CD4-positive, alpha-beta T cell (primary cell): ENCODE measurements around the gene NPNT. TPM values are rescaled to one million over a fixed set of nuclear protein-coding genes. Genes with fewer than 3 reads are reported as not detected.

Source experiments
- ATAC-seq: fragments of 200-7000 bp; cut with Tn5 transposase; one replicate; pipeline ENCODE4 v1.10.0; 2022; ENCODE audit warnings: mild to moderate bottlenecking; ENCODE audit not compliant: poor library complexity
- CTCF ChIA-PET: fragments of 350-600 bp; sonication (Branson Sonifier 250); formaldehyde crosslinking; loops from one replicate; lab custom pipeline; 2021; ENCODE audit warnings: antibody characterized with exemption, inconsistent platforms; lab: Charles Lee
- POLR2A ChIA-PET: fragments of 350-600 bp; sonication (Branson Sonifier 250); formaldehyde crosslinking; loops from one replicate; lab custom pipeline; 2021; ENCODE audit warnings: antibody characterized with exemption, inconsistent platforms; lab: Charles Lee
- DNase-seq, 14 experiments: peaks; one replicate each; pipeline ENCODE4 v3.0.0-alpha.2; 2013 to 2020; ENCODE audit warnings: mixed read lengths in 2 of 14
- H3K27ac ChIP-seq, 2 donors: one replicate each; pipeline versions ENCODE4 v1.5.1 to v1.7.0; 2013; ENCODE audit warnings: low read length in 2 of 2, low read depth in 1 of 2, mild to moderate bottlenecking in 1 of 2
- H3K27me3 ChIP-seq, 2 experiments: 1 replicate in 1 of 2; 2 replicates in 1 of 2; pipeline versions ENCODE4 v1.6.1 to v1.7.0; 2013; ENCODE audit warnings: low read length in 2 of 2, control low read depth in 1 of 2, mild to moderate bottlenecking in 1 of 2, moderate library complexity in 1 of 2; ENCODE audit not compliant: insufficient read depth in 2 of 2, control insufficient read depth in 1 of 2
- H3K36me3 ChIP-seq: one replicate; pipeline ENCODE4 v1.6.1; 2013; ENCODE audit warnings: low read length, control low read depth; ENCODE audit not compliant: insufficient read depth
- H3K4me1 ChIP-seq: one replicate; pipeline ENCODE4 v1.6.1; 2013; ENCODE audit warnings: low read length, control low read depth; ENCODE audit not compliant: insufficient read depth
- H3K4me3 ChIP-seq: one replicate; pipeline ENCODE4 v1.5.1; 2013; ENCODE audit warnings: mild to moderate bottlenecking, low read length, moderate library complexity
- H3K9me3 ChIP-seq, 2 experiments: 1 replicate in 1 of 2; 2 replicates in 1 of 2; pipeline versions ENCODE4 v1.6.1 to v1.7.0; 2013; ENCODE audit warnings: low read length in 2 of 2, mild to moderate bottlenecking in 2 of 2, control low read depth in 1 of 2, moderate library complexity in 1 of 2; ENCODE audit not compliant: control insufficient read depth in 1 of 2, insufficient read depth in 1 of 2
- H3K27ac Mint-ChIP-seq: one replicate; pipeline ENCODE4 v1.8.0; 2020; ENCODE audit warnings: mixed read lengths
- H3K27me3 Mint-ChIP-seq: one replicate; pipeline ENCODE4 v1.8.0; 2021; ENCODE audit warnings: mixed read lengths
- H3K36me3 Mint-ChIP-seq: one replicate; pipeline ENCODE4 v1.8.0; 2021; ENCODE audit warnings: low read depth, mixed read lengths
- H3K4me1 Mint-ChIP-seq: one replicate; pipeline ENCODE4 v1.8.0; 2021; ENCODE audit warnings: low read depth, mixed read lengths
- H3K4me3 Mint-ChIP-seq: one replicate; pipeline ENCODE4 v1.8.0; 2020; ENCODE audit warnings: mild to moderate bottlenecking, mixed read lengths
- H3K9me3 Mint-ChIP-seq: one replicate; pipeline ENCODE4 v1.8.0; 2020; ENCODE audit warnings: mixed read lengths
- intact Hi-C, 2 experiments: fragments of 100-400 bp; cut with DNase I in 1 of 2; cut with micrococcal nuclease in 1 of 2; formaldehyde crosslinking; loops; one replicate each; pipeline versions ENCODE4 v1.15.1 to v1.9.0; 2023 to 2025; cut with DNase I, micrococcal nuclease
- total RNA-seq, 174 experiments: library from RNA in 2 of 174; stranded (reverse) in 2 of 174; gene quantifications; one replicate each; pipeline ENCODE4 v1.2.3 and lab custom pipeline; 2021 to 2026
- TF ChIP-seq, protein P1 (sequence below): fragments of 200-600 bp; IDR thresholded peaks from one replicate; pipeline ENCODE4 v1.8.0; 2022; ENCODE audit warnings: antibody characterized with exemption, mild to moderate bottlenecking

NPNT gene
- total RNA-seq, 2 experiments from 2014 or later = not detected

- H3K36me3 ChIP-seq = no peaks in the 10 kb centered on the region
- Mint-ChIP-seq H3K36me3 (no peaks in the 10 kb centered on the region), H3K4me1 (no peaks in the 10 kb centered on the region), H3K27ac (no peak overlapping the region), H3K27me3 (peaks cover 11% of the 10 kb centered on the region), H3K4me3 (no peak overlapping the region), H3K9me3 (no peaks in the 10 kb centered on the region)
- no peaks in the 10 kb centered on the region for H3K4me1 ChIP-seq
- H3K27ac ChIP-seq = no peak overlapping the region
- ChIA-PET CTCF (no interaction called here), POLR2A (no interaction called here)
- H3K4me3 ChIP-seq = no peak overlapping the region
- H3K9me3 ChIP-seq = no peaks in the 10 kb centered on the region
- DNase-seq = no peak
- intact Hi-C loops = no loop called here
- no peak for ATAC-seq
- no peaks in the 10 kb centered on the region for H3K27me3 ChIP-seq
- TF ChIP-seq, protein P1, sequence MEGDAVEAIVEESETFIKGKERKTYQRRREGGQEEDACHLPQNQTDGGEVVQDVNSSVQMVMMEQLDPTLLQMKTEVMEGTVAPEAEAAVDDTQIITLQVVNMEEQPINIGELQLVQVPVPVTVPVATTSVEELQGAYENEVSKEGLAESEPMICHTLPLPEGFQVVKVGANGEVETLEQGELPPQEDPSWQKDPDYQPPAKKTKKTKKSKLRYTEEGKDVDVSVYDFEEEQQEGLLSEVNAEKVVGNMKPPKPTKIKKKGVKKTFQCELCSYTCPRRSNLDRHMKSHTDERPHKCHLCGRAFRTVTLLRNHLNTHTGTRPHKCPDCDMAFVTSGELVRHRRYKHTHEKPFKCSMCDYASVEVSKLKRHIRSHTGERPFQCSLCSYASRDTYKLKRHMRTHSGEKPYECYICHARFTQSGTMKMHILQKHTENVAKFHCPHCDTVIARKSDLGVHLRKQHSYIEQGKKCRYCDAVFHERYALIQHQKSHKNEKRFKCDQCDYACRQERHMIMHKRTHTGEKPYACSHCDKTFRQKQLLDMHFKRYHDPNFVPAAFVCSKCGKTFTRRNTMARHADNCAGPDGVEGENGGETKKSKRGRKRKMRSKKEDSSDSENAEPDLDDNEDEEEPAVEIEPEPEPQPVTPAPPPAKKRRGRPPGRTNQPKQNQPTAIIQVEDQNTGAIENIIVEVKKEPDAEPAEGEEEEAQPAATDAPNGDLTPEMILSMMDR = no peak
Observed at GRCh38 chr4:105967058-105967658, 71.9 kb downstream of the NPNT start.

DNA sequence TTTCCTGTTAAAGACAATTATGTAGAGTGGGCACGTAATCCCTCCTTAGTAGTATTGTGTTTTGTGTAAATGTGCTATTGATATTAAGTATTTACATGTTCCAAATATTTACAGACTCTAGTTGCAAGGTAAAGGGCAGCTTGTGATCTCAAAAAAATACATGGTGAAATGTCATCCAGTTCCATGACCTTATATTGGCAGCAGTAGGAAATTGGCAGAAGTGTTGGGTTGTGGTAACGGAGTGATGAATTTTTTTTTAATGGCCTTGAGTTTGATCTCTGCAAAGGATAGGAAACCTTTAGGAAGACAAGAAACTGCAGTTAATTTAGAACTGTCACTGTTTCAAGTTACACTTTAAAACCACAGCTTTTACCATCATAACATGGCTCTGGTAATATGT lies 74.3 kb downstream of the NPNT start:
- ChIA-PET CTCF (no interaction called here), POLR2A (no interaction called here)
- Histone ChIP-seq H3K4me1 (no peaks in the 10 kb centered on the region), H3K27ac (no peak overlapping the region), H3K9me3 (no peaks in the 10 kb centered on the region), H3K27me3 (no peaks in the 10 kb centered on the region), H3K36me3 (no peaks in the 10 kb centered on the region), H3K4me3 (no peak overlapping the region)
- Mint-ChIP-seq H3K27me3 (peaks cover 6% of the 10 kb centered on the region), H3K4me1 (no peaks in the 10 kb centered on the region), H3K9me3 (no peaks in the 10 kb centered on the region), H3K4me3 (no peak overlapping the region), H3K36me3 (no peaks in the 10 kb centered on the region), H3K27ac (no peak overlapping the region)
- no peak for ATAC-seq
- TF ChIP-seq, protein P1 = no peak
- intact Hi-C loops = no loop called here
- no peak for DNase-seq

- Histone ChIP-seq H3K4me1 (no peaks in the 10 kb centered on the region), H3K27ac (no peak overlapping the region), H3K9me3 (no peaks in the 10 kb centered on the region), H3K27me3 (no peaks in the 10 kb centered on the region), H3K4me3 (no peak overlapping the region), H3K36me3 (no peaks in the 10 kb centered on the region)
- no peaks in the 10 kb centered on the region for H3K9me3 Mint-ChIP-seq
- DNase-seq (no peak), ATAC-seq (no peak)
- H3K27ac Mint-ChIP-seq = no peak overlapping the region
- ChIA-PET CTCF (no interaction called here), POLR2A (no interaction called here)
- H3K4me3 Mint-ChIP-seq = no peak overlapping the region
- H3K36me3 Mint-ChIP-seq = no peaks in the 10 kb centered on the region
- H3K4me1 Mint-ChIP-seq = no peaks in the 10 kb centered on the region
- peaks cover 6% of the 10 kb centered on the region for H3K27me3 Mint-ChIP-seq
- intact Hi-C loops = no loop called here
- TF ChIP-seq, protein P1 = no peak
Observed at GRCh38 chr4:105970371-105970770, 75.1 kb downstream of the NPNT start.
